ENCODE data around the gene ARL6IP6.

- TF ChIP-seq CTCF (IDR thresholded peaks at IDR 0.05; ENCODE audit: poor library complexity) (no peak), EZH2 (IDR thresholded peaks at IDR 0.05; ENCODE audit: borderline replicate concordance) (no peak), EZH2phosphoT487 (IDR thresholded peaks at IDR 0.05; ENCODE audit: low read depth, severe bottlenecking, unreplicated experiment) (no peak)
Observed at GRCh38 chr2:152730591-152731333, 12.3 kb downstream of the ARL6IP6 start.

Data from hepatocyte (in vitro differentiated cells).